ENCODE data around the gene NOXRED1.

DNA sequence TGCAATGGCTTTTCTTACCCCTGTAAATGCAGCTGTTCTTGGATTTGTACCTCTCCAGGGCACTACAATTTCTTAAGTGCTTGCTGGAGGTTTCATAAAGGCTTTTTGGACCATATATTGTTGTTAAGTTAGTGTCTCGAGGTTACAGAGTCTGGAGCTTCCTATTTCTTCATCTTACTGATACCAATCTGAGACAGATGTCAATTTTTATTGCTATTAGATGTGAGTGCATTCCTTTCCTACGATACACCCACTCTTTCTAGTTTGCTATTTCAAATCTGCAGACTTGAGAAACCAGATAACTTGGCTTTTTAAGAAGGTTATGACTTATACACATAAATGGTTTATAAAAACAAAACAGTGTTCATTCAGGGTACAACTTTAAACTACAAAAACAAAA is 2.1 kb downstream of the NOXRED1 start:
- no peak for TF ChIP-seq POLR2AphosphoS5 (IDR thresholded peaks at IDR 0.05)
- TF ChIP-seq POLR2A (IDR thresholded peaks at IDR 0.05): no peak
- TF ChIP-seq, protein P1, sequence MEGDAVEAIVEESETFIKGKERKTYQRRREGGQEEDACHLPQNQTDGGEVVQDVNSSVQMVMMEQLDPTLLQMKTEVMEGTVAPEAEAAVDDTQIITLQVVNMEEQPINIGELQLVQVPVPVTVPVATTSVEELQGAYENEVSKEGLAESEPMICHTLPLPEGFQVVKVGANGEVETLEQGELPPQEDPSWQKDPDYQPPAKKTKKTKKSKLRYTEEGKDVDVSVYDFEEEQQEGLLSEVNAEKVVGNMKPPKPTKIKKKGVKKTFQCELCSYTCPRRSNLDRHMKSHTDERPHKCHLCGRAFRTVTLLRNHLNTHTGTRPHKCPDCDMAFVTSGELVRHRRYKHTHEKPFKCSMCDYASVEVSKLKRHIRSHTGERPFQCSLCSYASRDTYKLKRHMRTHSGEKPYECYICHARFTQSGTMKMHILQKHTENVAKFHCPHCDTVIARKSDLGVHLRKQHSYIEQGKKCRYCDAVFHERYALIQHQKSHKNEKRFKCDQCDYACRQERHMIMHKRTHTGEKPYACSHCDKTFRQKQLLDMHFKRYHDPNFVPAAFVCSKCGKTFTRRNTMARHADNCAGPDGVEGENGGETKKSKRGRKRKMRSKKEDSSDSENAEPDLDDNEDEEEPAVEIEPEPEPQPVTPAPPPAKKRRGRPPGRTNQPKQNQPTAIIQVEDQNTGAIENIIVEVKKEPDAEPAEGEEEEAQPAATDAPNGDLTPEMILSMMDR (IDR thresholded peaks at IDR 0.05): no peak
- TF ChIP-seq EP300 (IDR thresholded peaks at IDR 0.05): no peak
